ENCODE results near the gene BRD9.
"Not testable (repeated sequence)": the region's sequence is repeated elsewhere in the genome, so short reads cannot be mapped to it uniquely, and the experiment has no call there.

Gene BRD9

DNA sequence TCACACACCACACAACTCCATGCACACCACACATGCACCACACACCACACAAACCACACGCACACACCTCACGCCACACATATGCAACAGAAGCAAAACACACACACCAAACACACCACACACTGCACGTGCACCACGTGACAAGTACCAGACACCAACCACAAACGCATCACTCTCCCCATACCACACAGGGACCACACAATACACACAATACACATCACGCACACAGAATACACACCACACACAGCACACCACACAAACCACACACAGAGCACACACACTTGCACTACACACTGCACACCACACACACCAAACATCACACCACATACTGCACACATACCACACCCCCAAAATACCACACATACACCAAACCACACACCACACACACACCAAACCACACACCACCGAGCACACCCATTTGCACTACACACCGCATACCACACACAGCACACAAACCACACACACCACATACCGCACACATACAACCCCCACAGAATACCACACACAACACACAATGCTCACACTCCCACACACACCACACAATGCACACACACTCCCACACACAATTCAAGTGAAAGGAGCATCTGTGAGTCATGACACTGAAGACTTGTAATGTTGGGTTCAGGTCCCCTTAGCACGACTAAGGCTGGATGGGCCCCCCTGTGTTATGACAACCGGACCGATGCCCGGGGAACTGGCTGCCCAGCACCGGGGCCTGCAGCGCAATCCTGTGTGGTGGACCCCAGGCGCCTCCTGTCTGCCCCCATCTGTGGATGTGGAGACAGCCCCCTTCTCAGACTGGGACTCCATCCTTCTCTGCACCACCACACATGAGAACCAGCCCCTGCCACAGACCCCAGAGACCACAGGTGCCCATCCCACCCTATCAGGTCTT lies 35.8 kb downstream of the BRD9 start:
- no peak for DNase-seq

DNA sequence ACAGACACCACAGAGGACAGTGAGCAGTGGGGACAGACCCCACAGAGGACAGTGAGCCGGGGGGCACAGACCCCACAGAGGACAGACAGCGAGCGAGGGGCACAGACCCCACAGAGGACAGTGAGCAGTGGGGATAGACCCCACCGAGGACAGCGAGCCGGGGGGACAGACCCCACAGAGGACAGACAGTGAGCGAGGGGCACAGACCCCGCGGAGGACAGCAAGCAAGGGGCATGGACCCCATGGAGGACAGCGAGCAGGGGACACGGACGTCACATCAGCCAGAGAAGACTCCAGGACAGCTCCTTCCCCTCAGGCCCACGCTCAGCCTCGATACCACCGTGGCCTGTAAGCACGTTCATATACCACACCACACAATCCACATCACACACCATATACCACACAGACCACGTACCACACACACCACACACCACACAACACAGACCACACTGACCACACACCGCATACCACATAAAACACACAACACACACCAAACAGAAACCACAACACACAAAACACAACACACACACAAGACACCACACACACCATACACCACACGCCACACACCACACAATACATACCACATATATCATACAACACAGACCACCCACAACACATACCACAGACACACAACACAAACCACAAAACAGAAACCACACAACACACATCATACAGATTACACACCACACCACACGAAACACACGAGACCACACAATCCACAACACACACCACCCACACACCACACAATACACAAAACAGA lies 36.6 kb downstream of the BRD9 start:
- no peak for DNase-seq

DNA sequence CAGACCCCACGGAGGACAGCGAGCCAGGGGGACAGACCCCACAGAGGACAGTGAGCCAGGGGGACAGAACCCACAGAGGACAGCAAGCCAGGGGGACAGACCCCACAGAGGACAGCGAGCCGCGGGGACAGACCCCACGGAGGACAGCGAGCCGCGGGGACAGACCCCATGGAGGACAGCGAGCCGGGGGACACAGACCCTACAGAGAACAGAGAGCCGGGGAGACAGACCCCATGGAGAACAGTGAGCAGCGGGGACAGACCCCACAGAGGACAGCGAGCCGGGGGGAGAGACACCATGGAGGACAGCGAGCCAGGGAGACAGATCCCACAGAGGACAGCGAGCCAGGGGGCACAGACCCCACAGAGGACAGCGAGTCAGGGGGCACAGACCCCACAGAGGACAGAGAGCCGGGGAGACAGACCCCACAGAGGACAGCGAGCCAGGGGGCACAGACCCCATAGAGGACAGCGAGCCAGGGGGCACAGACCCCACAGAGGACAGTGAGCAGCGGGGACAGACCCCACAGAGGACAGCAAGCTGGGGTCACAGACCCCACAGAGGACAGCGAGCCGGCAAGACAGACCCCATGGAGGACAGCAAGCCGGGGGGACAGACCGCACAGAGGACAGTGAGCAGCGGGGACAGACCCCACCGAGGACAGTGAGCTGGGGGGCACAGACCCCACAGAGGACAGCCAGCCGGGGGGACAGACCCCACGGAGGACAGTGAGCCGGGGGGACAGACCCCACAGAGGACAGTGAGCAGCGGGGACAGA lies 37.4 kb downstream of the BRD9 start:
- no peak for DNase-seq

DNA sequence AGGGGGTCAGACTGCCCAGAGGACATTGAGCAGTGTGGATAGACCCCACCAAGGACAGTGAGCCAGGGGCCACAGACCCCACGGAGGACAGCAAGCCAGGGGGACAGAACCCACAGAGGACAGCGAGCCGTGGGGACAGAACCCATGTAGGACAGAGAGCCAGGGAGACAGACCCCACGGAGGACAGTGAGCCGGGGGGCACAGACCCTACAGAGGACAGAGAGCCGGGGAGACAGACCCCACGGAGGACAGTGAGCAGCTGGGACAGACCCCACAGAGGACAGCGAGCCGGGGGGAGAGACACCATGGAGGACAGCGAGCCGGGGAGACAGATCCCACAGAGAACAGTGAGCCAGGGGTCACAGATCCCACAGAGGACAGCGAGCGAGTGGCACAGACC lies 38.4 kb downstream of the BRD9 start:
- DNase-seq, result no peak

DNA sequence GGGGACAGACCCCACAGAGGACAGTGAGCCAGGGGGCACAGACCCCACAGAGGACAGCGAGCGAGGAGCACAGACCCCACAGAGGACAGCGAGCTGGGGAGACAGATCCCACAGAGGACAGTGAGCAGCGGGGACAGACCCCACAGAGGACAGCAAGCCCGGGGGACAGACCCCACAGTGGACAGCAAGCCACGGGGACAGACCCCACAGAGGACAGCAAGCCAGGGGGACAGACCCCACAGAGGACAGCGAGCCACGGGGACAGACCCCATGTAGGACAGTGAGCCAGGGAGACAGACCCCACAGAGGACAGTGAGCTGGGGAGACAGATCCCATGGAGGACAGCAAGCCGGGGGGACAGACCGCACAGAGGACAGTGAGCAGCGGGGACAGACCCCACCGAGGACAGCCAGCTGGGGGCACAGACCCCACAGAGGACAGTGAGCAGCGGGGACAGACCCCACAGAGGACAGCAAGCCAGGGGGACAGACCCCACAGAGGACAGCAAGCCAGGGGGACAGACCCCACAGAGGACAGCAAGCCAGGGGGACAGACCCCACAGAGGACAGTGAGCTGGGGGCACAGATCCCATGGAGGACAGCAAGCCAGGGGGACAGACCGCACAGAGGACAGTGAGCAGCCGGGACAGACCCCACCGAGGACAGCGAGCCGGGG lies 39.0 kb downstream of the BRD9 start:
- not testable (repeated sequence) for DNase-seq

DNA sequence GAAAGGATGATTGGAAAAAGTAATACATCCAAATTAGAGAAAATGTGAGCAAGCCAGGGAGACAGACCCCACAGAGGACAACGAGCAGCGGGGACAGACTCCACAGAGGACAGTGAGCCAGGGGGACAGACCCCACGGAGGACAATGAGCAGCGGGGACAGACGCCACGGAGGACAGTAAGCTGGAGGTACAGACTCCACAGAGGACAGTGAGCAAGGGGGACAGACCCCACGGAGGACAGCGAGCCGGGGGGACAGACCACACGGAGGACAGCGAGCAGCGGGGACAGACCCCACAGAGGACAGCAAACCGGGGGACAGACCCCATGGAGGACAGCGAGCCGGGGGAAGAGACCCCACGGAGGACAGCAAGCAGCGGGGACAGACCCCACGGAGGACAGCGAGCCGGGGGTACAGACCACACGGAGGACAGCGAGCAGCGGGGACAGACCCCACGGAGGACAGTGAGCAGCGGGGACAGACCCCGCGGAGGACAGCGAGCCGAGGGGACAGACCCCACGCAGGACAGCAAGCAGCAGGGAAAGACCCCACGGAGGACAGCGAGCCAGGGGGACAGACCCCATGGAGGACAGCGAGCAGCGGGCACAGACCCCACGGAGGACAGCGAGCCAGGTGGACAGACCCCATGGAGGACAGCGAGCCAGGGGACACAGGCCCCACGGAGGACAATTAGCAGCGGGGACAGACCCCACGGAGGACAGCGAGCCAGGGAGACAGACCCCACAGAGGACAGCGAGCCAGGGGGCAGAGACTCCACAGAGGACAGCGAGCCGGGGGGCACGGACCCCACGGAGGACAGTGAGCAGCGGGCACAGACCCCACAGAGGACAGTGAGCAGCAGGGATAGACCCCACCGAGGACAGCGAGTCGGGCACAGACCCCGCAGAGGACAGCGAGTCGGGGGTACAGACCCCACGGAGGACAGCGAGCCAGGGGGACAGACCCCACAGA lies 39.9 kb downstream of the BRD9 start:
- DNase-seq, result no peak

DNA sequence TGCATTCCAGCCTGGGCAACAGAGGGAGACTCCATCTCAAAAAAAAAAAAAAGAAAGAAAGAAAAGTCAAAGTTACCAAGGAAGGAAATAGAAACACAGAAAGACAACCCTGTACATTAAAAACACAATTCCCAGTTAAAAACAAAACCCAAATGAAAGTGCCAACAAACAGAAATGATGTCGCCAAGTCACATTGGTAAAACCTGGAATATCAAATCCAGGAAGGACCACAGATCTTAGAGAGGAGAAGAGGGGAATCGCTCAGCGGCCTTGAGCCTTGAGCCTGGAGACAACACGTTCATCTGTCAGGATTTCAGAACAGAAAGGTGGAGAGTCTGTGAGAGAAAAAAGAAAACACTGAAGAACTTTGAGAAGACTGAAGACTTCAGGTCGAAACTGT lies 40.6 kb downstream of the BRD9 start:
- DNase-seq, result no peak

DNA sequence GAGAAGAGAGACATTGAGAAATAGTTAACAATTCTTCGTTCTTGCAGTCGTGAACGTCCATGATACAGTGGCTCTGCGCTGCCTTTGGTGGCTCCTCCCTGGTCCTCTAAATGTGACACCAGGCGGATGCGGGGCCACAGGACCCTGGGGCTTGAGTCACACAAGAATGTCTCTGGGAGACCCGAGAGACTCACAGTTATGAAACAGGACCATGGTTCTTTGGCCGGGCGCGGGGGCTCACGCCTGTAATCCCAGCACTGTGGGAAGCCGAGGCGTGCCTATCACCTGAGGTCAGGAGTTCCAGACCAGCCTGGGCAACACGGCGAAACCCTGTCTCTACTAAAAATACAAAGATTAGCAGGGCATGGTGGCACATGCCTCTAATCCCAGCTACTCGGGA lies 41.0 kb downstream of the BRD9 start:
- no peak for DNase-seq

DNA sequence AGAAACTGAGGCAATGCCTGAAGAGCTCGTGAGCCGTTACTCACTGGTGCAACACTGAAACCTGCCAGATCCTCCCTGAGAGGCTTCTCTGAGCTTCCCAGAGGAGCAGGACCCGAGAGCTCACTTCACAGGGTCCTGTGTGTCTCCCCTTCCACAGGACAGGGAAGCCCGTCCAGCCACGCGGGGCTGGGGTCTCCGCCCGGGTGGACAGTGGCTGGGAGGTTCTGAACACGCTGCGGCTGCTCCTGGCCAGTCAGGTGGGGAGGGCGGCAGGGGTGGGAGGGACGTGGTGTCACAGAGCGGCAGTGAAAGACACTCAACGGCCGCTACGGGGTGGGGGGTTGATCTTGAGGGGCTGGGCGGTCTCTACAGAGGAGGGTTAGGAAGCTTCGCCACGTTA lies 41.5 kb downstream of the BRD9 start:
- no peak for DNase-seq

DNA sequence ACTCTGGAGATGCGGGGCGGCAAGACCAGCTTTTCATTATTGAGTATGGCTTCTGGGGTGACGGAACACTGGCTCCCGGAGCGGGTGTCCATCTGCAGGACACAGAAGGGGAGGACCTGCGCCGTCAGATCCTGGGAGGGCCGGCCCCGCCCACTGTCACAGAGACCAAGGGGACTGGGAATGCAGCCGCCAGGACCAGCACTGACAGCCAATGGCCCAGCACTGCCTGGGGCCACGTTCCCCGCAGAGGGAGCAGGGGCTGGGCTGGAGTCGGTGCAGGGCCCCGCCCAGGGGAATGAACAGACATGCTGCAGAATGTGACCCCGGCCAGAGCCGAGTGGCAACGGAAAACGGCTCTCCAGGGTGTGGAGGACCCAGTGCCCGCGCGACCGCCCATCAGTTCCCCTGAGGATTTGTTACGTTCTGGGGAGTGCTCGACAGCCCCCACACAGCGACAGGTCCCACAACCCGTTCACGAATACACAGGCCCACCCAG lies 42.0 kb downstream of the BRD9 start, which contains the start of gene ZDHHC11:
TSS of gene ZDHHC11 (minus strand) at position 476 of the 496 bp plus-strand sequence. CDS start at position 92, 384 bp downstream.
- DNase-seq, result no peak

DNA sequence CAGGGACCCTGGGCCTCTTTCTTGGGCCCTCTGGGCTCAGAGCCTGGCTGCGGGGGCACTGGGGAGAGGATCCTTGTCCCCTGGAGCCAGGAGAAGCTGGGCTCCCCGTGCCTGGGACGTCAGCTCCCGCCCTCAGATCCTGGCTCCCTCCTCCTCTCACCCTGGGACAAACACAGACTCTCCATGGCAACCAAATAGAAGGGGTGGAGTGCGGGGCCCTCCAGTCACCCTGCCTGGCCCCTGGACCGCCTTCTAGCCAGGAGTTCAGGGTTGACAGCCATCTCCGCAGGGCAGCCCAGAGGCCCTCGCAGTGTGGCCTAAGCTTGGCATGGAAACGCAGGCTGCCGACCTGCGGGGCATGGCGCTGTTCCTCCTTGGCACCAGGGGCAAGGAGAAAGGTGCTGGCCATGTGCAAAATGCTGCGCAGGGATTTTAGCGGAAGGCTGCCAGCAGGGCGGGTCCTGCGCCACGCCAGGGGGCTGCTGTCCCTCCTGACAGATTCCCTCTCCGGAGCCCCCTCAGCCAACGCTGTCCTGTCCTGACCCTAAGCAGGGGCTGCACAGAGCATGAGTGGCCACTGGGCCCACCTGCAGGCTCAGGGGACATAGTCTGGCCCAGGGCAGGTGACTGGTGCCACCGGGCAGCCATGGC lies 42.8 kb downstream of the BRD9 start:
- DNase-seq, result no peak

DNA sequence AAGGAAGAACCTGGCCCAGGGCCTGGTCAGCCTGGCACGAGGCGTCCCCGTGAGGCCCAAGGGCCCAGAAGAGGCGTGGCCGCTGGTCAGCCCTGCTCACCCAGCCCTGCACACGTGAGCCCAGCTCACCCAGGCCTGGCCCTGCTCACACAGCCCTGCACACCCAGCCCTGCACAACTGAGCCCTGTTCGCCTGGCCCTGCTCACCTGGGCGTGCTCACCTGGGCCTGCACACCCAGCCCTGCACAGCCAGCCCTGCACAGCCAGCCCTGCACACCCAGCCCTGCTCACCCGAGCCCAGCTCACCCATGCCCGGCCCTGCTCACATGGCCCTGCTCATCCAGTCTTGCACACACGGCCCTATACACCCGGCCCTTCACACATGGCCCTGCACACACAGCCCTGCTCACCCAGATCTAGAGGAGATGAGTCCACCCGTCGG lies 43.9 kb downstream of the BRD9 start:
- no peak for DNase-seq

DNA sequence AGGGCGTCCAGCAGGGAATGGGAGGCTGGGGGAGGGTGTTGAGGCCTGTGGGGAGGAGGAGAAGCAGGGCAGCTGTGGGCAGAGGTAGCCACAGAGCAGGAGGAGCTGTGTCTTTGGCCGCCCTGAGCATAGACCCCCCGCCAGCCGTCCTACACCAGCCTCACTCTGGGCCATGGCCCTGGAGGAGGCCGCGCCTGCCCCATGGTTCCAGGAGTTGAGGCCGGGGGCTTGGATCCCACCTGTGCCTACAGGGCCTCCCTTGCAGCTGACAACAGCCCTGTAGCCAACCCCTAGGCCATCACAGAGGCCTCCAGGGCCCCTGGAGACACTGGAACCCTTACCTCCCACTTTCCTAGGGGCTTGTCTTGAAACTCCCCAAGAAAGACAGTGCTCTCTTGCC lies 44.9 kb downstream of the BRD9 start:
- DNase-seq, result not testable (repeated sequence)

DNA sequence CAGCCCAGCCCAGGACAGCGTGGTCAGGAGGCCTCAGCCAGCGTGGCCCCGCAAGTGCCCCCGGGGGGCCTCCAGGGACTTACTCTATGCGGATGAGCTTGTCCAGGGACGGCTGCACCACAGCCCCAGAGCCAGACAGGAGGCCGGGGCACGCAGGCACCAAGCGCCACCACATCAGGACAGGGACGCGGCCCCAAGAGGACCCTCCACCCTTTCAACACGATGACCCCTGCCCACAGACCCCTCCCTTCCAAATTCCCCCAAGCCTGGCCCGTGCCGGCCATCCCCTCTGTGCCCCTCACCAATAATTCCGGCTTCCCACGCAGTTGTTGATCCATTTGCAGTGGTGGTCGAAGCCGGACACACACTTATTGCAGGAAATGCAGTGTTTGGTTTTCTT lies 45.4 kb downstream of the BRD9 start:
- DNase-seq, result not testable (repeated sequence)

DNA sequence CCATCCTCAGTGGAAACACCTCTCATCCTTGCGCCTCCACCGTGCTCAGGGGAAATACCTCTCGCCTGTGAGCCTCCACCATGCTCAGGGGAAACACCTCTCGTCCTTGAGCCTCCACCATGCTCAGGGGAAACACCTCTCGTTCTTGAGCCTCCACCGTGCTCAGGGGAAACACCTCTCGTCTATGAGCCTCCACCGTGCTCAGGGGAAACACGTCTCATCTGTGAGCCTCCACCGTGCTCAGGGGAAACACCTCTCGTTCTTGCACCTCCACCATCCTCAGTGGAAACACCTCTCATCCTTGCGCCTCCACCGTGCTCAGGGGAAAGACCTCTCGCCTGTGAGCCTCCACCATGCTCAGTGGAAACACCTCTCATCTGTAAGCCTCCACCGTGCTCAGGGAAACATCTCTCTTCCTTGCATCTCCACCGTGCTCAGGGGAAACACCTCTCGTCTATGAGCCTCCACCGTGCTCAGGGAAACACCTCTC lies 46.0 kb downstream of the BRD9 start:
- DNase-seq, result not testable (repeated sequence)

DNA sequence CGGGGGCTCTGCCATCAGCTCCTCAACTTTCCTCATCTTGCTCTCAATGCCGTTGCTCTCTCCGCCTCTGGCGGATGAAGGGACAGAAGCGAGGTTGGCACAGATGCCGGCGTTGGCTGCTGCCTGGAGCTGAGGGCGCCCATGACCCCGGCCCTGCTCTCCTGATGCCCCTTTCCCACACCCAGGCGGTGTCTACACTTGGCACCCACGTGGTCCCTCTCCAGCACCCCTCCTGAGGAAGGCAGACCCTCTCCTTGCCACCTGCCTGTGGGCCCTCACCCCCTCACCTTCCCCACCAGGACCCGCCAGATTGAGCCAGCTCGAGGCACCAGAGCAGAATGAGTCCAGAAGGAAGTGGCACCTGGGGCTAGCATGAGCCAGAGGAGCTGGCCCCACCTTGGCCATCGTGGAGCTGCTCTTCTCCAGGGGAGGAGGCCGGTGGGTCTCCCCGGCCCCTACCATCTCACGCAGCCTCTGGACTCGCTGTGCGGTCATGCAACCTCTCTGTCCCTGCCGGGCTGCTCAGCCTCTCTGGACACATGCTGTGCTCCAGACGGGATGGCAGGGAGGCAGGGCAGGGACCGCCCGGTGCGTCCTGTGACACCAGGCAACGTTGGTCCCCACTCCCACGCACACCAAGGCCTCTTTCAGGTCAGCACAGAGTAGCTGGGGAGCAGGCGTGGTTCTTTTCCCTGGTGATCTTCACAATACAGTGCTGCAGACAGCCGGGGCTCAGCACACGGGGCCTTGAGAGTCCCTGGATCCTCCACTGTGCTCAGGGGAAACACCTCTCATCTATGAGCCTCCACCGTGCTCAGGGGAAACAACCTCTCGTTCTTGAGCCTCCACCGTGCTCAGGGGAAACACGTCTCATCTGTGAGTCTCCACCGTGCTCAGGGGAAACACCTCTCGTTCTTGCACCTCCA lies 46.7 kb downstream of the BRD9 start:
- not testable (repeated sequence) for DNase-seq

DNA sequence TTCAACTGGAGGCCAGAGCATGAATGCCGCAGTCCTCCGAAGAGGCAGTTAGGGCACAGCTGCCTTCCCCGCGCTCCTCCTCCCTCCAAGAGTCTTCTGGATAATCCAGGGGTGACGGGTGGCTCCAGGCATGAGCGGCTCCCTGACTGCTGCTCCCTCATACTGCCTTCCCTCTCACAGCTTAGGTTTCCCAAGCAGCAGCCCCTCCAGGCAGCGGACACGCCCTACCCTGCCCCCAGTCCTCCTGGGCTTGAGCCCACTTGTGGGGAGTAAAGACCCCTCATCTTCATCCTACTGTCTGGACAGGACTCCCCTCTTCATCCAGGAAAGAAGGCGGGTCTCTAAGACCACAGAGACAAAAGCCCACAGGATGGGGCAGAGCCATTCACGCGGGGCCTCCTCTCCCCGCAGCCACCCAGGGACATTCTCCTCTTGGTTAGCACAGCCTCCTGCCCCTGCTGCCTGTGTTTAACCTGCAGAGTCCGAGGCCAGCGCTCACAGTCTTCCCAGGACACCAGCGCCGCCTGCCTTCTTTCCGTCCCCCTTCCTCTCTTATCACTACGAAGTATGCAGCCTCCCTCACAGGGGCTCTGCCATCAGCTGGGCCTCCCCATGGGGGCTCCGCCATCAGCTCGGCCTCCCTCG lies 47.4 kb downstream of the BRD9 start:
- DNase-seq, result not testable (repeated sequence)

DNA sequence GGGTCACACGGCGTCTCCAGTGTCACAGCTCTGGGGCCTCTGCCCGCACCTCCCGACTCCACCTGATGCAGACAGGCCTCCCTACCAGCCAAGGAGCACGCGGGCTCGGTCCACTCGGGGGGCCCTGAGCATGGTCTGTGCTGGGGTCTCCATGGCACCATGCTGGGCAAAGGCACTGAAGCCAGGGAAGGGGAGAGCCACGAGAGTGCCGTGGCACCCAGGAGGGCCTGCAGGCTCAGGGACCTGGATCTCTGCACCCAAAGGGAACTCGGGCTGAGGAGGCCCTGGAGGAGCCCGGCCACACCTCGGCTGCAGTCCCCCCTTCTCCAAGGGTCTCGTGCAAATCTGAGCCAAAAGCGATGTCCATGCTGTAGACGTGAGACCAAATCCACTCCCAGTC lies 48.2 kb downstream of the BRD9 start:
- DNase-seq, result not testable (repeated sequence)

DNA sequence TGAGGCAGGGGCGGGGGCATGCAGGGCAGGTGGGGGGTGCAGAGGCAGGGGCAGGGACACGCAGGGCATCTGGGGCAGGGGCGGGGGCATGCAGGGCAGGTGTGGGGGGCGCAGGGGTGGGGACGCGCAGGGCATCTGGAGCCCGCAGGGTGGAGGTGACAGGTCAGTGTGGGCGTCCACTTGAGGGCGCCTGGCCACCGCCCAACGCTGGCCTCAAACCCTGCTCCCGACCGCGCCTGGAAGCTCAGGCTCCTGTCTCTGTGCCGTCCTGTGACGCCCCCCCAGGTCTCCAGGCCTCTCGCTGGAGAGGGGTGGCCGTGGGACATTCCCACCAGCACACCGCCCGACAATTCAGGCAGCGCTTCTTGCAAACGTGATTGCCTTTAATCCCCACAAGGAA lies 48.7 kb downstream of the BRD9 start:
- DNase-seq, result not testable (repeated sequence)
